Gastrocnemius medialis (tissue), 4 donors: Measurements from ENCODE around the gene ATF7IP2. TPM values are rescaled to one million over a fixed set of nuclear protein-coding genes. Genes with fewer than 3 reads are reported as not detected.
"Not testable (repeated sequence)": the region's sequence is repeated elsewhere in the genome, so short reads cannot be mapped to it uniquely, and the experiment has no call there.

ENCODE experiments used
- ATAC-seq, 2 donors: fragments of 150-250 bp; one replicate each; pipeline ENCODE4 v1.9.1; 2016
- DNase-seq, 2 donors: peaks; one replicate each; pipeline ENCODE4 v3.0.0-alpha.2; 2019
- H3K27ac ChIP-seq, 4 donors: fragments of 200-600 bp; sonication (generic); 1 replicate in 1 of 4; 2 replicates in 3 of 4; pipeline ENCODE4 v1.5.1; 2016 to 2018; ENCODE audit warnings: mild to moderate bottlenecking in 2 of 4, moderate library complexity in 1 of 4
- H3K27me3 ChIP-seq, 3 donors: fragments of 200-600 bp; sonication (generic) in 2 of 3; 1 replicate in 1 of 3; 2 replicates in 2 of 3; pipeline versions ENCODE4 v1.5.1 to v1.6.0; 2016 to 2019; ENCODE audit warnings: mild to moderate bottlenecking in 1 of 3, moderate library complexity in 1 of 3
- H3K36me3 ChIP-seq, 2 donors: fragments of 200-600 bp; sonication (generic) in 1 of 2; one replicate each; pipeline ENCODE4 v1.5.1; 2017 to 2018
- H3K4me1 ChIP-seq, 2 donors: fragments of 200-600 bp; sonication (generic) in 1 of 2; one replicate each; pipeline ENCODE4 v1.5.1; 2016 to 2017; ENCODE audit warnings: mild to moderate bottlenecking in 2 of 2
- H3K4me3 ChIP-seq, 4 donors: fragments of 200-600 bp; sonication (generic) in 3 of 4; 1 replicate in 1 of 4; 2 replicates in 3 of 4; pipeline ENCODE4 v1.5.1; 2016 to 2019; ENCODE audit warnings: mild to moderate bottlenecking in 2 of 4
- H3K9me3 ChIP-seq, 3 donors: fragments of 200-600 bp; sonication (generic) in 2 of 3; 1 replicate in 1 of 3; 2 replicates in 2 of 3; pipeline ENCODE4 v1.5.1; 2016 to 2019
- CTCF ChIP-seq, 5 experiments: fragments of 450-650 bp in 3 of 5; fragments of 200-600 bp in 2 of 5; sonication (generic) in 2 of 5; IDR thresholded peaks in 4 of 5; conservative IDR thresholded peaks in 1 of 5; 1 replicate in 4 of 5; 2 replicates in 1 of 5; pipeline ENCODE4 v1.5.1; 2016 to 2019; ENCODE audit warnings: antibody characterized with exemption in 5 of 5, mild to moderate bottlenecking in 3 of 5, moderate library complexity in 3 of 5
- POLR2A ChIP-seq, 2 donors: fragments of 450-650 bp; IDR thresholded peaks; one replicate each; pipeline ENCODE4 v1.6.1; 2017; ENCODE audit warnings: antibody characterized with exemption in 2 of 2, mild to moderate bottlenecking in 2 of 2, moderate library complexity in 2 of 2
- in situ Hi-C, 4 donors: fragments of 200-750 bp; cut with MboI; loops; one replicate each; pipeline versions ENCODE4 v1.15.0 to v1.8.0; 2017; ENCODE audit warnings: low sequenced_read_pairs in 4 of 4
- intact Hi-C: fragments of 100-400 bp; cut with DNase I; formaldehyde crosslinking; loops from one replicate; pipeline ENCODE4 v1.15.1; 2023; ENCODE audit warnings: low total_unique reads
- total RNA-seq, 4 donors: library from RNA; depleted of rRNA; stranded (reverse); fragments of >200 nt; gene quantifications; one replicate each; pipeline versions ENCODE4 v1.1.0 to v1.2.3, GENCODE V29; 2016

The ATF7IP2 gene
- total RNA-seq, 4 donors from 2014 or later = 0.73 to 2.5 (median 1.3) TPM

- TF ChIP-seq CTCF (IDR thresholded peaks at IDR 0.05 in 4 of 5, conservative IDR thresholded peaks at IDR 0.05 in 1 of 5) (no peak), POLR2A (IDR thresholded peaks at IDR 0.05) (no peak)
- intact Hi-C loops = no loop called here
- H3K4me3 ChIP-seq = no peak overlapping the region
- in situ Hi-C loops = no loop called here
- H3K27me3 ChIP-seq = no peaks in the 10 kb centered on the region
- H3K4me1 ChIP-seq = no peaks in the 10 kb centered on the region
- ATAC-seq = no peak
- DNase-seq = no peak
- H3K36me3 ChIP-seq = no peaks in the 10 kb centered on the region
- no peaks in the 10 kb centered on the region for H3K9me3 ChIP-seq
- H3K27ac ChIP-seq = no peak overlapping the region
Measured at GRCh38 chr16:10356870-10357842, 28.7 kb upstream of the ATF7IP2 start.

- H3K9me3 ChIP-seq, intact Hi-C loops, H3K27me3 ChIP-seq, DNase-seq, in situ Hi-C loops, H3K36me3 ChIP-seq, H3K27ac ChIP-seq, H3K4me3 ChIP-seq, ATAC-seq, H3K4me1 ChIP-seq: not testable (repeated sequence)
Measured at GRCh38 chr16:10361747-10362076, 24.1 kb upstream of the ATF7IP2 start.

- H3K27me3 ChIP-seq = no peaks in the 10 kb centered on the region
- no peaks in the 10 kb centered on the region for H3K4me1 ChIP-seq
- no peak for ATAC-seq
- no peaks in the 10 kb centered on the region for H3K36me3 ChIP-seq
- TF ChIP-seq CTCF (IDR thresholded peaks at IDR 0.05 in 4 of 5, conservative IDR thresholded peaks at IDR 0.05 in 1 of 5) (no peak), POLR2A (IDR thresholded peaks at IDR 0.05) (no peak)
- H3K27ac ChIP-seq = no peak overlapping the region
- intact Hi-C loops (no loop called here), in situ Hi-C loops (no loop called here)
- H3K9me3 ChIP-seq = no peaks in the 10 kb centered on the region
- no peak for DNase-seq
- H3K4me3 ChIP-seq = no peak overlapping the region
Measured at GRCh38 chr16:10362077-10362863, 23.6 kb upstream of the ATF7IP2 start.

GRCh38 chr16:10362864-10363197, 23.0 kb upstream of the ATF7IP2 start:
- in situ Hi-C loops, intact Hi-C loops, H3K27ac ChIP-seq, ATAC-seq, H3K36me3 ChIP-seq, H3K27me3 ChIP-seq, H3K4me3 ChIP-seq, DNase-seq, H3K4me1 ChIP-seq, H3K9me3 ChIP-seq: not testable (repeated sequence)

GRCh38 chr16:10366619-10367018, 19.2 kb upstream of the ATF7IP2 start:
- intact Hi-C loops, ATAC-seq, H3K9me3 ChIP-seq, H3K27me3 ChIP-seq, H3K4me1 ChIP-seq, H3K36me3 ChIP-seq, DNase-seq, in situ Hi-C loops, H3K27ac ChIP-seq, H3K4me3 ChIP-seq: not testable (repeated sequence)

- no peaks in the 10 kb centered on the region for H3K9me3 ChIP-seq
- TF ChIP-seq CTCF (IDR thresholded peaks at IDR 0.05 in 4 of 5, conservative IDR thresholded peaks at IDR 0.05 in 1 of 5) (no peak), POLR2A (IDR thresholded peaks at IDR 0.05) (no peak)
- H3K36me3 ChIP-seq = no peaks in the 10 kb centered on the region
- H3K4me3 ChIP-seq = no peak overlapping the region
- H3K27ac ChIP-seq = no peak overlapping the region
- H3K4me1 ChIP-seq = no peaks in the 10 kb centered on the region
- DNase-seq (no peak), ATAC-seq (no peak)
- intact Hi-C loops = no loop called here
- no peaks in the 10 kb centered on the region for H3K27me3 ChIP-seq
- in situ Hi-C loops = no loop called here
Measured at GRCh38 chr16:10367616-10368188, 18.2 kb upstream of the ATF7IP2 start.
